Transverse colon (tissue), 4 donors: ENCODE measurements around the gene LCE3E. TPM values are rescaled to one million over a fixed set of nuclear protein-coding genes. Genes with fewer than 3 reads are reported as not detected.

Source experiments
- DNase-seq: peaks from one replicate; pipeline ENCODE4 v3.0.0-alpha.2; 2019
- H3K27ac ChIP-seq, 4 donors: fragments of 200-600 bp; sonication (generic); 2 replicates each; pipeline ENCODE4 v1.5.1; 2016 to 2018; ENCODE audit warnings: inconsistent platforms in 4 of 4
- H3K27me3 ChIP-seq: fragments of 200-600 bp; sonication (generic); 2 replicates; pipeline ENCODE4 v1.5.1; 2017; ENCODE audit warnings: inconsistent platforms
- H3K36me3 ChIP-seq, 4 donors: fragments of 200-600 bp; sonication (generic); 2 replicates each; pipeline ENCODE4 v1.5.1; 2017 to 2019; ENCODE audit warnings: inconsistent platforms in 4 of 4
- H3K4me1 ChIP-seq, 4 donors: fragments of 200-600 bp; sonication (generic); 2 replicates each; pipeline ENCODE4 v1.5.1; 2017 to 2020; ENCODE audit warnings: inconsistent platforms in 4 of 4
- H3K4me3 ChIP-seq, 4 donors: fragments of 200-600 bp; sonication (generic); 1 replicate in 1 of 4; 2 replicates in 3 of 4; pipeline versions ENCODE4 v1.5.1 to v1.6.1; 2017 to 2019; ENCODE audit warnings: inconsistent platforms in 4 of 4
- H3K9me3 ChIP-seq, 2 donors: fragments of 200-600 bp; sonication (generic); 2 replicates each; pipeline ENCODE4 v1.5.1; 2017 to 2019; ENCODE audit warnings: inconsistent platforms in 2 of 2
- CTCF ChIP-seq, 5 experiments: fragments of 200-600 bp in 3 of 5; fragments of 450-650 bp in 2 of 5; sonication (generic) in 3 of 5; IDR thresholded peaks; 1 replicate in 2 of 5; 2 replicates in 3 of 5; pipeline ENCODE4 v1.5.1; 2016 to 2017; ENCODE audit warnings: antibody characterized with exemption in 5 of 5, inconsistent platforms in 3 of 5, mild to moderate bottlenecking in 2 of 5, moderate library complexity in 1 of 5
- EP300 ChIP-seq: sonication (generic); formaldehyde crosslinking; IDR thresholded peaks from one replicate; pipeline ENCODE4 v1.6.1; 2017; ENCODE audit warnings: antibody characterized with exemption, low read depth
- POLR2A ChIP-seq: fragments of 450-650 bp; IDR thresholded peaks from one replicate; pipeline ENCODE4 v1.6.1; 2016; ENCODE audit warnings: antibody characterized with exemption, mild to moderate bottlenecking, moderate library complexity
- POLR2AphosphoS5 ChIP-seq, 3 donors: sonication (generic); formaldehyde crosslinking; IDR thresholded peaks; one replicate each; pipeline ENCODE4 v1.6.1; 2016; ENCODE audit warnings: antibody characterized with exemption in 3 of 3
- WGBS, 2 donors: methylation state at CpG; one replicate each; pipeline ENCODE4 v1.1.5; 2018; ENCODE audit warnings: low coverage in 1 of 2; 5-methylcytosine and 5-hydroxymethylcytosine counted together
- in situ Hi-C, 4 donors: fragments of 200-750 bp; cut with MboI; loops; one replicate each; pipeline versions ENCODE4 v1.15.0 to v1.15.1; 2017; ENCODE audit warnings: low sequenced_read_pairs in 3 of 4, low pct_ligation_motif_present in 1 of 4, low pct_unique_long_range_greater_than_20kb in 1 of 4
- intact Hi-C: fragments of 100-400 bp; cut with DNase I; formaldehyde crosslinking; loops from one replicate; pipeline ENCODE4 v1.15.1; 2023; ENCODE audit warnings: low total_unique reads
- total RNA-seq, 4 donors: library from RNA; depleted of rRNA; stranded (reverse); fragments of >200 nt; gene quantifications; one replicate each; pipeline ENCODE4 v1.1.0, GENCODE V29; 2016

Gene LCE3E
- total RNA-seq, 4 donors from 2014 or later, result not detected

GRCh38 chr1:152525080-152525641 lies 41.4 kb downstream of the LCE3E start:
- H3K4me1 ChIP-seq, result no peaks in the 10 kb centered on the region
- H3K27ac ChIP-seq, result no peak overlapping the region
- in situ Hi-C loops, result no loop called here
- peaks cover 5% of the 10 kb centered on the region for H3K27me3 ChIP-seq
- no peak for DNase-seq
- no peak overlapping the region for H3K4me3 ChIP-seq
- H3K9me3 ChIP-seq, result no peaks in the 10 kb centered on the region
- intact Hi-C loops, result no loop called here
- TF ChIP-seq CTCF (IDR thresholded peaks at IDR 0.05), result no peak
- peak in 1 of 3 donors; percentile 27 for TF ChIP-seq POLR2AphosphoS5 (IDR thresholded peaks at IDR 0.05)
- no peak for TF ChIP-seq EP300
- TF ChIP-seq POLR2A, result no peak
- no peaks in the 10 kb centered on the region for H3K36me3 ChIP-seq
- WGBS, 2 donors, result 21% methylated on average over 1 of the region's 1 CpG; no CpG with 5 or more reads in 1 of the 2 donors

GRCh38 chr1:152520561-152521090 lies 46.0 kb downstream of the LCE3E start:
- no peak overlapping the region for H3K4me3 ChIP-seq
- intact Hi-C loops (no loop called here), in situ Hi-C loops (no loop called here)
- 59 to 74% methylated on average over 3 to 4 of the region's 4 CpGs for WGBS, 2 donors
- peaks cover 24% of the 10 kb centered on the region for H3K27me3 ChIP-seq
- H3K9me3 ChIP-seq, result no peaks in the 10 kb centered on the region
- no peak for DNase-seq
- no peak overlapping the region for H3K27ac ChIP-seq
- H3K4me1 ChIP-seq, result peaks cover 0 to 2% (median 1%) of the 10 kb centered on the region in 4 donors
- no peaks in the 10 kb centered on the region for H3K36me3 ChIP-seq
- no peak for TF ChIP-seq POLR2A
- no peak for TF ChIP-seq EP300
- TF ChIP-seq POLR2AphosphoS5 (IDR thresholded peaks at IDR 0.05), result no peak
- TF ChIP-seq CTCF (IDR thresholded peaks at IDR 0.05), result no peak

GRCh38 chr1:152519851-152520250 lies 46.7 kb downstream of the LCE3E start:
- 20 to 55% methylated on average over 1 of the region's 1 CpG for WGBS, 2 donors
- intact Hi-C loops, result no loop called here

More at GRCh38 chr1:152519851-152520250, 46.7 kb downstream of the LCE3E start:
- peaks cover 0 to 9% (median 8%) of the 10 kb centered on the region in 4 donors for H3K4me1 ChIP-seq
- DNase-seq, result no peak
- no peak for TF ChIP-seq POLR2A
- TF ChIP-seq CTCF (IDR thresholded peaks at IDR 0.05), result no peak
- no peak for TF ChIP-seq POLR2AphosphoS5 (IDR thresholded peaks at IDR 0.05)
- no peak for TF ChIP-seq EP300
- H3K27ac ChIP-seq, result no peak overlapping the region
- in situ Hi-C loops, result no loop called here
- H3K4me3 ChIP-seq, result no peak overlapping the region
- H3K36me3 ChIP-seq, result no peaks in the 10 kb centered on the region
- peaks cover 31% of the 10 kb centered on the region for H3K27me3 ChIP-seq
- no peaks in the 10 kb centered on the region for H3K9me3 ChIP-seq
